WTC11 (cell line): ENCODE measurements around the gene SRPRA. TPM values are rescaled to one million over a fixed set of nuclear protein-coding genes. Genes with fewer than 3 reads are reported as not detected.

Experiments
- ATAC-seq: fragments of 200-7000 bp; cut with Tn5 transposase; 2 replicates; pipeline ENCODE4 v1.10.0; 2021; ENCODE audit warnings: mild to moderate bottlenecking, moderate library complexity
- CTCF ChIA-PET: fragments of 300-600 bp; sonication (Branson Sonifier 250); formaldehyde crosslinking; loops from one replicate; lab custom pipeline; 2021; ENCODE audit warnings: antibody characterized with exemption; lab: Charles Lee
- POLR2A ChIA-PET: fragments of 350-600 bp; sonication (Branson Sonifier 250); formaldehyde crosslinking; loops from one replicate; lab custom pipeline; 2021; ENCODE audit warnings: antibody characterized with exemption; lab: Charles Lee
- DNase-seq: peaks from one replicate; pipeline ENCODE4 v3.0.0; 2021; ENCODE audit warnings: low spot score
- H3K27ac Mint-ChIP-seq: 2 replicates; pipeline ENCODE4 v1.8.0; 2021; ENCODE audit warnings: mixed read lengths
- H3K27me3 Mint-ChIP-seq: 2 replicates; pipeline ENCODE4 v1.8.0; 2021; ENCODE audit warnings: low read depth, mild to moderate bottlenecking, moderate library complexity, mixed read lengths
- H3K36me3 Mint-ChIP-seq: 2 replicates; pipeline ENCODE4 v1.8.0; 2021; ENCODE audit warnings: mixed read lengths
- H3K4me1 Mint-ChIP-seq: 2 replicates; pipeline ENCODE4 v1.8.0; 2022; ENCODE audit warnings: mixed read lengths
- H3K4me3 Mint-ChIP-seq: 2 replicates; pipeline ENCODE4 v1.8.0; 2021; ENCODE audit warnings: mild to moderate bottlenecking, moderate library complexity, mixed read lengths
- H3K9me3 Mint-ChIP-seq: 2 replicates; pipeline ENCODE4 v1.8.0; 2021; ENCODE audit warnings: mixed read lengths
- ARID4B ChIP-seq: sonication (generic); formaldehyde crosslinking; IDR thresholded peaks from 2 replicates; pipeline ENCODE4 v1.8.0; 2023; ENCODE audit warnings: missing genetic modification reagents, mild to moderate bottlenecking, borderline replicate concordance
- ATF3 ChIP-seq: sonication (generic); formaldehyde crosslinking; conservative IDR thresholded peaks from 2 replicates; pipeline ENCODE4 v1.8.1; 2022; ENCODE audit warnings: mild to moderate bottlenecking, missing genetic modification reagents
- CREB1 ChIP-seq: sonication (generic); formaldehyde crosslinking; IDR thresholded peaks from 2 replicates; pipeline ENCODE4 v1.8.0; 2023; ENCODE audit warnings: mild to moderate bottlenecking, missing genetic modification reagents
- ELF4 ChIP-seq: sonication (generic); formaldehyde crosslinking; IDR thresholded peaks from 2 replicates; pipeline ENCODE4 v1.8.1; 2022; ENCODE audit warnings: low read depth, mild to moderate bottlenecking, moderate library complexity, missing genetic modification reagents
- ERG ChIP-seq: fragments of 250-450 bp; sonication (Bioruptor Pico); IDR thresholded peaks from 2 replicates; pipeline ENCODE4 v1.8.0; 2021; ENCODE audit warnings: mild to moderate bottlenecking
- FOXP1 ChIP-seq: sonication (generic); formaldehyde crosslinking; IDR thresholded peaks from 2 replicates; pipeline ENCODE4 v1.8.0; 2022; ENCODE audit warnings: missing genetic modification reagents, mild to moderate bottlenecking, moderate library complexity, borderline replicate concordance
- FOXP4 ChIP-seq: sonication (generic); formaldehyde crosslinking; IDR thresholded peaks from 2 replicates; pipeline ENCODE4 v1.8.0; 2022; ENCODE audit warnings: mild to moderate bottlenecking, missing genetic modification reagents
- JUN ChIP-seq: sonication (generic); formaldehyde crosslinking; IDR thresholded peaks from 2 replicates; pipeline ENCODE4 v1.8.0; 2023; ENCODE audit warnings: mild to moderate bottlenecking, missing genetic modification reagents
- MXD4 ChIP-seq: fragments of 250-450 bp; sonication (Bioruptor Pico); IDR thresholded peaks from 2 replicates; pipeline ENCODE4 v1.8.0; 2021; ENCODE audit warnings: mild to moderate bottlenecking, moderate library complexity, borderline replicate concordance
- MYBL2 ChIP-seq: sonication (generic); formaldehyde crosslinking; IDR thresholded peaks from 2 replicates; pipeline ENCODE4 v1.8.1; 2023; ENCODE audit warnings: mild to moderate bottlenecking, moderate library complexity, missing genetic modification reagents
- NFATC4 ChIP-seq: fragments of 250-450 bp; sonication (Bioruptor Pico); IDR thresholded peaks from 2 replicates; pipeline ENCODE4 v1.9.0; 2021; ENCODE audit warnings: mild to moderate bottlenecking
- SMAD4 ChIP-seq: sonication (generic); formaldehyde crosslinking; IDR thresholded peaks from 2 replicates; pipeline ENCODE4 v1.8.0; 2022; ENCODE audit warnings: mild to moderate bottlenecking, missing genetic modification reagents
- TCF7 ChIP-seq: sonication (generic); formaldehyde crosslinking; IDR thresholded peaks from 2 replicates; pipeline ENCODE4 v1.8.0; 2022; ENCODE audit warnings: mild to moderate bottlenecking, low read depth, missing genetic modification reagents, moderate library complexity
- TP53 ChIP-seq: sonication (generic); formaldehyde crosslinking; IDR thresholded peaks from 2 replicates; pipeline ENCODE4 v1.8.1; 2023; ENCODE audit warnings: mild to moderate bottlenecking, missing genetic modification reagents
- ZBTB21 ChIP-seq: sonication (generic); formaldehyde crosslinking; IDR thresholded peaks from 2 replicates; pipeline ENCODE4 v1.8.1; 2023; ENCODE audit warnings: mild to moderate bottlenecking, missing genetic modification reagents, borderline replicate concordance
- ZNF232 ChIP-seq: sonication (generic); formaldehyde crosslinking; IDR thresholded peaks from 2 replicates; pipeline ENCODE4 v1.8.0; 2022; ENCODE audit warnings: mild to moderate bottlenecking, missing genetic modification reagents
- ZSCAN18 ChIP-seq: fragments of 250-450 bp; sonication (Bioruptor Pico); IDR thresholded peaks from 2 replicates; pipeline ENCODE4 v2.1.2; 2022; ENCODE audit warnings: mild to moderate bottlenecking, moderate library complexity
- total RNA-seq: library from RNA; stranded (reverse); gene quantifications from 3 replicates; pipeline ENCODE4 v1.2.3, GENCODE V29; 2021

SRPRA gene
- total RNA-seq, 1 experiment from 2014 or later, result 64.7 TPM

- TF ChIP-seq TCF7 (CRISPR knock-in tag), result no peak
Observed at GRCh38 chr11:126297004-126297403, 28.3 kb upstream of the SRPRA start (continued).

GRCh38 chr11:126293726-126294125 lies 25.0 kb upstream of the SRPRA start:
- ATAC-seq (no peak), DNase-seq (no peak)
- no peaks in the 10 kb centered on the region for H3K9me3 Mint-ChIP-seq
- POLR2A ChIA-PET, result no interaction called here
- no peak overlapping the region for H3K27ac Mint-ChIP-seq
- peaks cover 12% of the 10 kb centered on the region; the same call in 1 of the 2 replicates for H3K36me3 Mint-ChIP-seq
- TF ChIP-seq ZBTB21 (CRISPR knock-in tag) (no peak), TP53 (CRISPR knock-in tag) (no peak), SMAD4 (CRISPR knock-in tag) (no peak), ZNF232 (CRISPR knock-in tag) (no peak), MXD4 (CRISPR knock-in tag) (no peak), MYBL2 (CRISPR knock-in tag) (no peak), NFATC4 (no peak), ERG (no peak), CREB1 (CRISPR knock-in tag) (no peak), ATF3 (CRISPR knock-in tag) (no peak), FOXP4 (CRISPR knock-in tag) (no peak), FOXP1 (CRISPR knock-in tag) (no peak), ELF4 (CRISPR knock-in tag) (no peak), ZSCAN18 (no peak), JUN (CRISPR knock-in tag) (no peak), ARID4B (CRISPR knock-in tag) (no peak)
- H3K27me3 Mint-ChIP-seq, result no peaks in the 10 kb centered on the region
- no peaks in the 10 kb centered on the region for H3K4me1 Mint-ChIP-seq
- H3K4me3 Mint-ChIP-seq, result no peak overlapping the region
- CTCF ChIA-PET, result interaction anchor here (1.1 to 1.4 kb wide), 3 partner anchors 12 to 47 kb away, joined by 3 to 6 read pairs (median 3); partner anchors contain the start of gene TIRAP
